ENCODE results near the gene FAT1. TPM values are rescaled to one million over a fixed set of nuclear protein-coding genes. Genes with fewer than 3 reads are reported as not detected.

The FAT1 gene
- total RNA-seq, 4 donors from 2014 or later: 2.3 to 9.7 (median 4.8) TPM

DNA sequence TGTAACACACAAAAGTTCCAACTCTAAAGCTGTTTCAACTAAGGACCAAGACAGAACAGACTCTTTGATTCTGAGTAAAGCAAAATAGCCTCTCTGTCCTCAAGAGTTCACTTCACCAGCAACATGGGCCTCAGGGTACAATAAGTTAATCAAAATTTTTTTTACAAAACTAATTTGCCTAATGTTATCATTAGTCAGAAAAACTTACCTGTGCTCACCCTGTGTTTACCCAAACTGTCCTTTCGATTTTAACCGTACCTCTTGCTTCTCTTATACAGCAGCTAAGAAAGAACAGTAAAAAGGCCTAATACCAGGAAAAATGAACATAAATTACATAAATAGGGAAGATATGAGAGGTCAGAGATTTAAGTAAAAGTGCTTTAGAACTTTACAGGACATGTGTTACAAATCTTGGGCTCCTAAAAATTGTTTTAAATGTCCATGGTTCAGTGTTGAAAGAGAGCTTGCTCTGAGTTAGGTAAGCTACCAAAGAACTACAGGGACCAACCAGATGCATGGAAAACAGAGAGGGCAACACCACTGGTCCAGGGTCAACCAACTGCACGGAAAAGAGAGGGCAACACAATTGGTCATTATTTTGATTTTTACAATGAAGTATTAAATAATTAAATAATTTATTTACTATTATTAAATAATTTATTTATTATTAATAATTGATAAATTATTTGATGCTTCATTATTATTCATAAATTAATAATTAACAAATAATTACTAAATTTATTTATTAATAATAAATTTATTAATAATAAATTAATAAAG, 73.1 kb downstream of the FAT1 start:
- no peak overlapping the region for H3K4me3 ChIP-seq
- no peak overlapping the region for H3K27ac ChIP-seq
- no peaks in the 10 kb centered on the region for H3K9me3 ChIP-seq
- H3K4me1 ChIP-seq: peaks cover 5 to 6% of the 10 kb centered on the region in 2 donors
- in situ Hi-C loops (cut with MboI; ENCODE audit: low sequenced_read_pairs in 4 of 4) (no loop called here), intact Hi-C loops (cut with DNase I; ENCODE audit: low total_unique reads) (no loop called here)
- no peaks in the 10 kb centered on the region for H3K36me3 ChIP-seq
- TF ChIP-seq, protein P1, sequence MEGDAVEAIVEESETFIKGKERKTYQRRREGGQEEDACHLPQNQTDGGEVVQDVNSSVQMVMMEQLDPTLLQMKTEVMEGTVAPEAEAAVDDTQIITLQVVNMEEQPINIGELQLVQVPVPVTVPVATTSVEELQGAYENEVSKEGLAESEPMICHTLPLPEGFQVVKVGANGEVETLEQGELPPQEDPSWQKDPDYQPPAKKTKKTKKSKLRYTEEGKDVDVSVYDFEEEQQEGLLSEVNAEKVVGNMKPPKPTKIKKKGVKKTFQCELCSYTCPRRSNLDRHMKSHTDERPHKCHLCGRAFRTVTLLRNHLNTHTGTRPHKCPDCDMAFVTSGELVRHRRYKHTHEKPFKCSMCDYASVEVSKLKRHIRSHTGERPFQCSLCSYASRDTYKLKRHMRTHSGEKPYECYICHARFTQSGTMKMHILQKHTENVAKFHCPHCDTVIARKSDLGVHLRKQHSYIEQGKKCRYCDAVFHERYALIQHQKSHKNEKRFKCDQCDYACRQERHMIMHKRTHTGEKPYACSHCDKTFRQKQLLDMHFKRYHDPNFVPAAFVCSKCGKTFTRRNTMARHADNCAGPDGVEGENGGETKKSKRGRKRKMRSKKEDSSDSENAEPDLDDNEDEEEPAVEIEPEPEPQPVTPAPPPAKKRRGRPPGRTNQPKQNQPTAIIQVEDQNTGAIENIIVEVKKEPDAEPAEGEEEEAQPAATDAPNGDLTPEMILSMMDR (IDR thresholded peaks at IDR 0.05 in 4 of 5, conservative IDR thresholded peaks at IDR 0.05 in 1 of 5): no peak
- TF ChIP-seq POLR2A (IDR thresholded peaks at IDR 0.05): no peak
- DNase-seq: no peak
- no peak for ATAC-seq
- no peaks in the 10 kb centered on the region for H3K27me3 ChIP-seq

DNA sequence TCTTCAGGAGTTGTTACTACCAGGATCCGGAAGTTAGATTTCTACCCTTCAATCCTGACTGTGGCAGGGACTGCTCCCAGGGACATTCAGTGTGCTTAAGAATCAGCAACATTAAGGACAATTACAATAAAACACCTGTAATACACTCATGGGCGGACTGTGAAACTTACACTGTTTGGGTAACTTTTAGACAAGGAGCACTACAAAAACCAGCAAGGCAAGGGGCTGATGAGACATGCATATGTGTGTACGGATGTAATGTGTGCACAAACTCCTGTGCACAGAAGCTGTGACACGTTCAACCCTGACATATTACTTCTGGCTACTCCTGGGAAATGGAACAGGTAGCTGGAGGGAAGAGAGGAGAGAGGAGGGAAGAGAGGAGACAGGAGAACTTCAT, 75.8 kb downstream of the FAT1 start:
- Histone ChIP-seq H3K36me3 (no peaks in the 10 kb centered on the region), H3K27me3 (no peaks in the 10 kb centered on the region), H3K4me1 (peaks cover 5 to 6% of the 10 kb centered on the region in 2 donors), H3K27ac (no peak overlapping the region), H3K4me3 (no peak overlapping the region), H3K9me3 (no peaks in the 10 kb centered on the region)
- no peak for ATAC-seq
- no peak for DNase-seq
- intact Hi-C loops (cut with DNase I; ENCODE audit: low total_unique reads) (no loop called here), in situ Hi-C loops (cut with MboI; ENCODE audit: low sequenced_read_pairs in 4 of 4) (no loop called here)
- no peak for TF ChIP-seq POLR2A (IDR thresholded peaks at IDR 0.05)
- TF ChIP-seq, protein P1 (IDR thresholded peaks at IDR 0.05 in 4 of 5, conservative IDR thresholded peaks at IDR 0.05 in 1 of 5): no peak

GRCh38 chr4:186644737-186645261, 78.9 kb downstream of the FAT1 start:
- Histone ChIP-seq H3K4me1 (no peaks in the 10 kb centered on the region), H3K27ac (no peak overlapping the region), H3K9me3 (no peaks in the 10 kb centered on the region), H3K36me3 (no peaks in the 10 kb centered on the region), H3K27me3 (no peaks in the 10 kb centered on the region), H3K4me3 (no peak overlapping the region)
- no peak for DNase-seq
- intact Hi-C loops (cut with DNase I; ENCODE audit: low total_unique reads) (no loop called here), in situ Hi-C loops (cut with MboI; ENCODE audit: low sequenced_read_pairs in 4 of 4) (no loop called here)
- no peak for ATAC-seq
- TF ChIP-seq, protein P1 (IDR thresholded peaks at IDR 0.05 in 4 of 5, conservative IDR thresholded peaks at IDR 0.05 in 1 of 5): no peak
- no peak for TF ChIP-seq POLR2A (IDR thresholded peaks at IDR 0.05)

DNA sequence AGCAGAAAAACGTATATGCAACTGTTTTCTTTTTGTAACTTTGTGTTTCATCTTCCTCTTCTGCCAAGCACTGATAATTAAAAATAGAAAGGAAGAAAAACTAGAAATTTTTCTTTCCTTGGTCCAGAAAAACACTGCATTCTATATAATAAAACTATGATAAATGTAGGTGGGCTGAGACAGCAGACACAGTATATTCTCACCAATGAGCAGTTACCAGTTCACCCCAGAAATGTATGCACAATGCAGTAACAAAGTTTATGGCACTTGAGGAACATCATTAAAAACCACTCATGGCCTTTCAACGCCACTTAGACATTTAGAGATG, 79.4 kb downstream of the FAT1 start:
- Histone ChIP-seq H3K9me3 (no peaks in the 10 kb centered on the region), H3K36me3 (no peaks in the 10 kb centered on the region), H3K4me3 (no peak overlapping the region), H3K4me1 (no peaks in the 10 kb centered on the region), H3K27me3 (no peaks in the 10 kb centered on the region), H3K27ac (no peak overlapping the region)
- DNase-seq: no peak
- no peak for ATAC-seq
- in situ Hi-C loops (cut with MboI; ENCODE audit: low sequenced_read_pairs in 4 of 4): no loop called here
- intact Hi-C loops (cut with DNase I; ENCODE audit: low total_unique reads): no loop called here
- TF ChIP-seq, protein P1 (IDR thresholded peaks at IDR 0.05 in 4 of 5, conservative IDR thresholded peaks at IDR 0.05 in 1 of 5): no peak
- TF ChIP-seq POLR2A (IDR thresholded peaks at IDR 0.05): no peak

All from gastrocnemius medialis (tissue), 4 donors.